LoVo (cell line): ENCODE measurements around the gene PTPDC1.
A peak's percentile ranks its signal among the peaks of the same experiment; 100 is the strongest.

ENCODE experiments used
- DNase-seq: peaks from one replicate; pipeline ENCODE4 v3.0.0-alpha.2; 2016; ENCODE audit warnings: low spot score

The PTPDC1 gene, protein sequence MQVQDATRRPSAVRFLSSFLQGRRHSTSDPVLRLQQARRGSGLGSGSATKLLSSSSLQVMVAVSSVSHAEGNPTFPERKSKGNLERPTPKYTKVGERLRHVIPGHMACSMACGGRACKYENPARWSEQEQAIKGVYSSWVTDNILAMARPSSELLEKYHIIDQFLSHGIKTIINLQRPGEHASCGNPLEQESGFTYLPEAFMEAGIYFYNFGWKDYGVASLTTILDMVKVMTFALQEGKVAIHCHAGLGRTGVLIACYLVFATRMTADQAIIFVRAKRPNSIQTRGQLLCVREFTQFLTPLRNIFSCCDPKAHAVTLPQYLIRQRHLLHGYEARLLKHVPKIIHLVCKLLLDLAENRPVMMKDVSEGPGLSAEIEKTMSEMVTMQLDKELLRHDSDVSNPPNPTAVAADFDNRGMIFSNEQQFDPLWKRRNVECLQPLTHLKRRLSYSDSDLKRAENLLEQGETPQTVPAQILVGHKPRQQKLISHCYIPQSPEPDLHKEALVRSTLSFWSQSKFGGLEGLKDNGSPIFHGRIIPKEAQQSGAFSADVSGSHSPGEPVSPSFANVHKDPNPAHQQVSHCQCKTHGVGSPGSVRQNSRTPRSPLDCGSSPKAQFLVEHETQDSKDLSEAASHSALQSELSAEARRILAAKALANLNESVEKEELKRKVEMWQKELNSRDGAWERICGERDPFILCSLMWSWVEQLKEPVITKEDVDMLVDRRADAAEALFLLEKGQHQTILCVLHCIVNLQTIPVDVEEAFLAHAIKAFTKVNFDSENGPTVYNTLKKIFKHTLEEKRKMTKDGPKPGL

DNA sequence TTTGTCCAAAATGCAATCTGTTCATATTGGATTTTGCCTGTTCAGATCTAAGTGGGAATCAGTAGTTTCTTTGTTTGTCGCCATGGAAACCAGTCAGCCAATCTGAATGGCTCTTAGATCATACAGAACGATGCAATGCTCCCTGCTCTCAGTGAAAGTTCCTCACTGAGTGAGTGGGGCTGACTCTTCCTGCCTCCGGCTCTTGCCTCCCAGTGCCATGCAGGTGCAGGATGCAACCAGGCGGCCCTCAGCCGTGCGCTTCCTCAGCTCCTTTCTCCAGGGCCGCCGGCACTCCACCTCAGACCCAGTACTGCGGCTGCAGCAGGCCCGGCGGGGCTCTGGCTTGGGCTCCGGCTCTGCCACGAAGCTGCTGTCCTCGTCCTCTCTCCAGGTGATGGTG lies at the start of gene PTPDC1:
Gene PTPDC1 (plus strand): TSS at position 151 of the 400 bp plus-strand sequence. CDS start 67 bp downstream, at position 218.
- no peak for DNase-seq

DNA sequence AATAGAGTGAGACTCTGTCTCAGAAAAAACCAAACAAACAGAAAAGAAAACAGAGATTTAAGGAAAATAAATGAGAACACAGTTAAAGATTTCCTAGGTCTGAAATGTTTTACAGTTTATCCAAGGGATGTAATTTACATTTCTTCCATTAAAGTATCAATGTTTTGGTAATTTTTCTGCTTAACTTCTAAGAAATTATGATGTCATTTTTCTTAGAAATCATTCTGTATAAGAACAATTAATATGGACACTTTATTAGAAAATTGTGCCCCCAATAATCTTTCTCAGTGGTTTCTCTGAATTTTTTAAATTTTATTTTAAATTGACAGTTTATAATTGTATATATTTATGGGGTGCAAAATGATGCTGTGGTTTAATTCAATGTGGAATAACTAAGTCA lies 49.8 kb upstream of the PTPDC1 start:
- no peak for DNase-seq

DNA sequence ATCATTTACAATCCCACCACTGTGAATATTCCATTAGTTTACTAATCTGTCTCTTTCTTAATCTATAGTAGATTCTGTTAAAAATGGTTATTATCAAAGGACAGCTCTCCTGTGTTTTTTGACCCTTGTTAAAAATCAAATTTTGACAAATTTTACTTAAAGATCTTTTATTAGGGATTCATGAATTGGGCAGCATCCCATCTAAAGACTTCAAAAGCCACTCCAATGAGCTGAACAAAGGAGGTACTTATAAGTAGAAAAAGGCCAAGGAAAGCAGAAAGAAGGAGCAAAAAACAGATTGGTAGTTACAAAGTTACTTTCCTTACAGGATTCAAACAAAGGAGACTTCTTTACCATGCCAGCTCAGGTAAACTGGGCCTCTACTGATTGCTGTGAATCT lies 44.5 kb upstream of the PTPDC1 start:
- no peak for DNase-seq

DNA sequence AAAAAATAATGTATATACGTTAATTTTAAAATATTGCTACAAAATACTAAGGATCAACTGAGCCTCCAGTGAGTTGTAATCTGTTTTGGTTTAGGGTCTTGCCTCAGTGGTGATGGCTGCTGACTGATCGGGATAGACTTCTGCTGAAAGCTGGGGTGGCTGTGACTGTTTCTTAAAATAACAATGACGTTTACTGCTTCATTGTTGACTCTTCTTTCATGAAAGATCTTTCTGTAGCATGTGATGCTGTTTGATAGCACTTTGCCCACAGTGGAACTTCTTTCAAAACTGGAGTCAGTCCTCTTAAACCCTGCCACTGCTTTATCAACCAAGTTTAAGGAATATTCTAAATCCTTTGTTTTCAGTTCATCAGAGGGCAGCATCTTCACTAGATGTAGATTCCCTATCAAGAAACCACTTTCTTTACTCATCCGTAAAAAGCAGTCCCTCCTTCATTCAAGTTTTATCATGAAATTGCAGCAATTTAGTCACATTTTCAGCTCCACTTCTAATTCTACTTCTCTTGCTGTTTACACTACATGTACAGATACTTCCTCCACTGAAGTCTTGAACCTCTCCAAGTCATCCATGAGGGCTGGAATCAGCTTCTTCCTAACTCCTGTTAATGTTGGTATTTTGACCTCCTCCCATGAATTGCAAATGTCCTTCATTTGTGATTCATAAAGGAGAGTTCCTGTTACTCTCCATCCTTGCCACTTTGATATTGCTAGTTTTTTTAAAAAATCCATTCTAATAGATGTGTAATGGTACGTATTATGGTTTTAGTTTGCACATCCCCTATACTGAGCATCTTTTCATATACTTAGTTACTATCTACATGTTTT lies 41.5 kb upstream of the PTPDC1 start:
- no peak for DNase-seq

DNA sequence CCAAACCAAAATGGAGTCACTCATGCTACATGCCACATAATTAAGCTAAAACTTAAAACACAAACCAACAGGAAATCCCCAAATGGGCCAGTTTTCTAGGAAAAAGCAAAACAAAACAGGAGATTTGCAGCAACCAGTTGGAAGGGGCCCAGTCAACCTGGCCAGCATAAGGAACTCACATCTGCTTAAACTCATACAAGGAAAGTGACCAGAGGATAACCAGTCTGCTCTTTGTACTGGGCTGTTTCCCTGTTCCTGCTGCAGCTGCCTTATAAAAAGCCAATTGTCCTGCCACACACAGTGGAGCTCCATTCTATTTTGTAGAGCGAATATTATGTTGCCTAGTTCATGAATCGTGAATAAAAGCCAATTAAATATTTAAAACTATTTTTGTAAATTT lies 29.5 kb upstream of the PTPDC1 start:
- no peak for DNase-seq

DNA sequence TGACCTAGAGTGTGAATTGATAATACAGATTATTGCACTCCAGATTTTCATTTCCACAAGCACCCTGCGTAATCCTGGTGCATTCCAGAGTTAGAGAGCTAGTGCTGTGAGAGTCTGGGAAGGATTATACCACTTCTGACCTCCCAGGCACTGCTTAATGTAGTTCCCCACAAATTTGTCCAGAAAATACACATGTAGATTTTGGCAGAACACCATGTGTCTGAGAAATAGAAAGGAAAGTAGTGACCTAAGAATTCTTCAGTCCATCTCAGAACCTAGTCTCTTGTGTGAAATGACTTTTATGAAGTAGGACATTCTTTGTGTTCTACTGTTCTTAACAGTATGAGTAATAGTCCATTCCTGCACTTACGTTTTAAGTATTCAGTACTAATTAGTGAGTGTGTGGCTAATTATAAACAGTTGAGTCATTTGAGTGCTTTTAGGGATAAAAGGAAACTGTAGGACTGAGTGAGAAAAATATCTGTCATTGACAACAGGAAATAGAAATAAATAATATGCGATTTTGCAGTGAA lies 27.8 kb upstream of the PTPDC1 start:
- DNase-seq = no peak

DNA sequence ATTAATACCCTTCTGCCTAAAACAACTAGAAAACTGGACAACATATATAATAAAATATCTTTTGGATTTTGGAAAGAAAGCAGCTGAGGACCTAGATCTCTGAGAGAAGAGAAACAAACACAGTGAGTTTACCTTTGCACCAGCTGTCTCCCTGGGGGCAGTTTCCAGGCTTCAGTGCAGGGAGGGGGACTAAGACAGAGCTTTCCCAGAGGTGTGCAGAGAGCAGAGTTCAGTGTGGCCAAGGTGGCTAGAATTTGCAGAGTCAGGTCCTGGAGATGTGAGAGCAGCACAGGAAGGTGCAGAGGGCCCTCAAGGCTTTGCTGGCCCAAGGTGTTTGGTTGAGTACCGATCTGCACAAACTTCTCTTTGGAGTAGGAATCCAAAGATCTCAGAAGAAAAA lies 26.3 kb upstream of the PTPDC1 start:
- no peak for DNase-seq

DNA sequence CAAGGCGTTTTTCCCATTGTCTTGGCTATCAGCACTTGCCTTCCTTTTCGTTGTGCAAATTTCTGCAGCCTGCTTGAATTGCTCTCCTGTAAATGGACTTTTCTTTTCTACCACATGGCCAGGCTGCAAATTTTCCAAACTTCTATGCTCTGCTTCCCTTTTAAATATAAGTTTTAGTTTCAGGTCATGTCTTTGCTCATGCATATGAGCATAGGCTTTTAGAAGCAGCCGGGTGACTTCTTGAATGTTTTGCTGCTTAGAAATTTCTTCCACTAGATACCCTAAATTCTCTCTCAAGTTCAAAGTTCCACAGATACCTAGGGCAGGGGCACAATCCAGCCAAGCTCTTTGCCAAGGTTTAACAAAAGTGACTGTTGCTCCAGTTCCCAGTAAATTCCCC lies 22.4 kb upstream of the PTPDC1 start:
- DNase-seq = no peak

DNA sequence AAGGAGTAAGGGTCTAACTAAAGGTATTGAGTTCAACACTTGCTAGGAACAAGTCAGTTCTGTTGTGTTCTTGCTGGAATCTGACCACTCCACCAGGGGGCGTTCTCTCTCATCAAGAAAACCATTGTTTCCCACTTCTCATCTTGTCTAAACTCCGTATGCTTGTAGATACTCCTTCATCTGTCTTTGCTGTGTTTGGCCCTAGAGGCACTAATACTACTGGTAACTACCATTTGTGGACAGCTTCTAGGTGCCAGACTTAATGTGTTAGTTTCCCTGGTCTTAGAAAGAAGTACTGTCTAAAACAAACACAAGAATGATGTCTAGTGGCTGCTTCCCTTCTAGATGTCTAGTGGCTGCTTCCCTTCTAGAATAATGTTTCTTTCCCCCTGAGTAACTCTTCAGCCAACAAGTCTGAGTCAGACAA lies 18.7 kb upstream of the PTPDC1 start:
- peak; percentile 75 for DNase-seq

DNA sequence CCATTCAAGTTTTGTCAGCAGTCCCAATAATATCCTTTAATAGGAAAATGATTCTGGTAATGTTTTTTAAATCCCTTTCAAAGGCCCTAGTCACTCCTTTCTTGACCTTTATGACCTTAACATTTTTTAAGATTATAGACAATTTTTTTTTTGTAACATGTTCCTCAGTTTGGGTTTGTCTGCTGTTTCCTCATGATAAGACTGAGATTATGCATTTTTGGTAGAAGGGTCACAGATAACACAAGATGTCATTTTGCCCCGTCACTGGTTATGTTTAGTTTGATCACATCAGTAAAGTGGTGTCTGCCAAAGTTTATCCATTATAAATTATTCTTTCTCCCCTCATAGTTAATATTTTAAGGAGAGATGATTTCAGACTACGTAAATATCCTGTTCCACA lies 16.0 kb upstream of the PTPDC1 start:
- DNase-seq = no peak

DNA sequence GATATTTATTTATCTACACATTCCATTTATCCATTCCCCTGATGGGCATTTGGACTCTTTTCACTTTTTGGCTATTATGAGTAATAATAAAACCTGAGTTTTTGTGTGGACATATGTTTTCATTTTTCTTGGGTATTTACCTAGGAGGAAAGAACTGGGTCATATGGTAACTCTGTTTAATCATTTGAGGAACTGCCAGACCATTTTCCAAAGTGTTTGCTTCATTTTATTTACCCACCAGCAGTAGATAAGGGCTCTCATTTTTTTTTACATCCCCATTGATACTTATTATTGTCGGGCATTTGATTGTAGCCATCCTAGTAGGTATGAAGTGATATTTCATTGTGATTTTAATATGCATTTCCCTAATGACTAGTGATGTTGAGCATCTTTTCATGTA lies 7.7 kb upstream of the PTPDC1 start:
- no peak for DNase-seq

DNA sequence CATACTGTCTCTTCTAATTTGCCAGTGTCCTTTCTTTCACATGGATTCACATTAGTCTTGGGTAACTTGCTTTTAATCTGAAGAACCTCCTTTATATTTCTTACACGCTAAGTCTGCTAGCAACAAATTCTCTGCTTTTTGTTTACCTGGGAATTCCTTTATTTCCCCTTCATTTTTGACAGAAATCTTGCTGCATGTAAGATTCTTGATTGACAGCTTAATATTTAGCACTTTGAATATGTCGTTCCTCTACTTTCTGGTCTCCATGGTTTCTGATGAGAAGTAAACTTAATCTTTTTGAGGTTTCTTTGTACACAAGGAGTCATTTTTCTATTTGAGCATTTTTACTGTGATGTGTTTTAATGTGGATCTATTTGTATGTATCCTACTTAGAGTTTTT lies 6.2 kb upstream of the PTPDC1 start:
- DNase-seq = no peak

DNA sequence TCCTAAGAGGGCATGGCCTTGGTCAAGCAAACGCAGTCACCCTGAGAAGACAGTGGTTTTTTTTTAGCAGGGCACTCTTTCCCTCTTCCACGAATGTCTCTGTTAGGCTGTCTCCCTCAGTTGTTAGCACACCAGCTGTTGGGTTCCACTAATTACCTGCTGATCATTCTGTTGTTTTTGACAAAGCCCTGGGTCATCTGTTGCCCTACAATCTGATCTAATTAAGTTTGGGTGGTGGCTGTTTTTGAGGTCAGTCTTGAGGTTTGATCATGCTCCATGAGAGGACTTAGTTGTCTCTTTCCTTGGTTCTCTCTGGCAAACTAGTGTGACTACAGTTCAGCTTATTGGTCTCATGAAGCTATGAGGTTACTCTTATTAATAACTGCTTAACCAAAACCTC lies 5.0 kb upstream of the PTPDC1 start:
- DNase-seq = no peak

DNA sequence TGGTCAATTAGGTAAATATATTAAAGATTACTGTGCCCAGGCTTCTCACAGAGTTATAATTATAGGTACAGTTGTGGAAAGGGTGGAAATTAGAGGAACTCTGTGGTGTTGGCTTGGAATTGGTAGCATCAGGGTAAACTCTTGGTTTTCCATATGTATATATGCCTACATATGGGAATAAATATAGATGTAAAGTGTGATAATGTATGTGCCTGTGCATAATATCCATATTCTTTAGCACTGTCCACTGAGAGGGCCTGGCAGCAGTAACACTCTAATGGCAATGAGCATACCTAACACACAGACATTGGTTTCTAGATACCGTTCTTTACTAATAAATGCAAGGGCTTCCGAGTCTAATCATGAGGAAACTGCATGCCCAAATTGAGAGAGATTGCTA lies 4.0 kb upstream of the PTPDC1 start:
- DNase-seq = no peak

DNA sequence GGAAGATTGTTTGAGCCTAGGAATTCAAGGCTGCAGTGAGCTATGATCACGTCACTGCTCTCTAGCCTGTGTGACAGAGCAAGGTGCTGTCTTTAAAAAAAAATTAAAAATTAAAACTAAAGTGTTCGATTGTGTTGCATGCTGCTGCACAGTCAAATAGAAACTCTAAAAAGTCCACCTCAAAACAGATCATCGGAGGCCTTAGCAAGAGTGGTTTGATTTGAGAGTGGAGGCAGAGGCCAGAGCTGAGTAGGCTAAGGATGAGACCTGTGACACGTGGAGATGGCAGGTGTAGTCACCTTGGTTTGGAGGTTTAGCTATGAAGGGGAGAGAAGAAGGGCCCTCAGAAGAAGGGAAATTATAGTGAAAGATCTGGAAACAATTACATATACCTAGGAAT lies 2.8 kb upstream of the PTPDC1 start:
- no peak for DNase-seq

DNA sequence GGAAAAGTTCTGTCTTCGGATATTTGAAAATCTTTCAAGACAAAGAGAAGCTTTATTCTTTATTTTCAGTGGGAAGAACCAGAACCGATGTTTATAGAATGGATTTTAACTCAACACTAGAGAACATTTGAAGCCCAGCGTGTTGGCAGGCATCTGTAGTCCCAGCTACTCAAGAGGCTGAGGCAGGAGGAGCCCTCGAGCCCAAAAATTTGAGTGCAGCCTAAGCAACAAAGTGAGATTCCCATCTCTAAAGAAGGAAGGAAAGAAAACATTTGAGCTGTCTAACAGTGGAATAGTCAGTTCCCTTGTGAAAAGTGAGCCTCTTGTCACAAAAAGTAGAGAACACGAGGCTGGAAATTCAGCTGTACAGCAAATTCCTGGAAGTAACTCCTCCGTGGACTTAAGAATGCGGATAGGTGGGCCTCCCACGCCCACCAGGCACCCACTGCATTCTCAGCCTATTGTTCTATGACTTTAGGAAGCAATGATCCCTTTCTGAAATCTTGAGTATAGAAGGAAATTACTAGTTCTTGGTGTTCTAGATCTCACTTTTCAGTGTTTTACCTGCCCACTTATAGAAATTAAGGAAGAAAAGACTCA lies 2.3 kb upstream of the PTPDC1 start:
- no peak for DNase-seq

DNA sequence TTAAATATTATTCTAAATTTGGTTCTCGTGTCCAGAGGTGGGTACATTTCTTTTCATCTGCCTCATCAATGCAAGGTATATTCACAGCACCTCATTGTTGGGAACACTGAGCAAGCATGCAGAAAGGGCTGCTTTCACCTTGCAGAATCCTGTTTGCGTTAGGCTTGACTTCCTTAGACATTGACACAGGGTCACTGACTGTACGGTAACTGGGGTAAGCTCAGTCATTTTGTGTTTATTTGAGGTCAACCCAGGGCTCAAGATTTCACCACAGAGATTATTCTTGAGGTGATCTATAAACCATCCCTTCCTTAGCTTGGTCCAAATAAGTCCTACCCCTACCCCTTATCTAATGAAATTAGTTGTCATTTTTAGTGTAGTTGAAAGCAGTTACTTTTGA lies 1.7 kb upstream of the PTPDC1 start:
- DNase-seq = no peak

DNA sequence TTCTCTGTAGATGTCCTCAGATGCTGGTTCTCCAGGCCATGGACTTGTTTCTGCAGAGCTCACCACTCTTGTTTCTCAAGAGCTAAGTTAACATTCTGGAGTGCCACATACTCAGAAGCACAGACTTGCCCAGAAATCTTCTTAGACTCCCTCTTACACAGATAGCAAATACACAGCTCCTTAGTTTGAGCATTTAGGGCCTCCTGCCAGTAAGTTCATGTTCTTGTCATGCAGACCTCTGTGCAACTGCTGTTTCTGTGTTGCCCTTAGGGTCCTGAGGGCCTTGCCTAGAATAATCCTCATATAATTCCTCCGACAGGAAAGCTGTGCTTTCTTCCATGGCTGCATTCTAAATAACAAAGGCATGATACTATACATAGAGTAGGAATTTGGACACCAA lies 1.3 kb upstream of the PTPDC1 start:
- no peak for DNase-seq

DNA sequence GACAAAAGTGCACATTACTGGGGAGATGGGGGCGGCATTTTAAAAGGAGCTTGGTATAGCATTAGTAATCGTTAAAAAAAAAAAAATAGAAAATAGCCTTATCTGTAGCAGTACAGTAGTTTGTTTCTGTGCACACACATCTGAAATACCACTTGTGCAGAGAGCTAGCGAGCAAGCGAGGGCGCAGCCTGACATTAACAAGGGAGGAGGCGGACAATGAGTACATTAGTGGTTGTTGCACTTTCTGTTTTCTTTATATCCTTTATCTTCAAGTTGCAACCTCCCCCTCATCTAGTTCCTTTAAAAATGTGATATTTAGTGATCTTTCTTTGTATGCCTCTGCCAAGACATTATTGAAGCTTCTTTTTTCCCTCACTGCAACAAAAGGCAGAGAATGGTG lies 880 bp upstream of the PTPDC1 start:
- no peak for DNase-seq

DNA sequence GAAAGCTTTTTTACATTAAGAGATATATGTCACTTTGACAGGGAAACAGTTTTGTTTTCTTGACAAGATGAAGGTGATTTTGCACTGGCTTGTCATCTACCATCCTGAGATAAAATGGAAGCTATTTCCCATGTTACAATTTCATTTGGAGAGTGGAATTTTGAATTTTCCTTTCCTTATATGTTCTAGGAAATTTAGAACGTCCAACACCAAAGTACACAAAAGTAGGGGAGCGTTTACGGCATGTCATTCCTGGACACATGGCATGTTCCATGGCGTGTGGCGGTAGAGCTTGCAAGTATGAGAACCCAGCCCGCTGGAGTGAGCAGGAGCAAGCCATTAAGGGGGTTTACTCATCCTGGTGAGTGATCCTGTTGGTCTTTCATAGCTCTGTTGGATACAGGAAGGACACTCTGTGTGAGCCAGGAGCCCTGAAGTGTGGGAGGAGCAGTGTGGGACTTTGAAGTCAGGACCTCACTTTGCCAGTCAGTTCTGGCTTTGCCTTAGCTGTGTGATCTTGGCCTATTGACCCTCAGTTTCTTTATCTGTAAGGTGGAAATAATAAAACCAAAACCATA lies 887 bp downstream of the PTPDC1 start:
- no peak for DNase-seq
